Ramos (cell line): ENCODE data around the gene EPN3.

Experiments
- in situ Hi-C: fragments of 300-500 bp; cut with MboI; formaldehyde crosslinking; loops from one replicate; pipeline ENCODE4 v1.14.3; 2022; ENCODE audit warnings: low sequenced_read_pairs; ENCODE audit not compliant: unreplicated experiment

The EPN3 gene

GRCh38 chr17:50508573-50509460 lies 23.7 kb upstream of the EPN3 start:
- in situ Hi-C loops = no loop called here

GRCh38 chr17:50511058-50511457 lies 21.5 kb upstream of the EPN3 start:
- in situ Hi-C loops = no loop called here

GRCh38 chr17:50513495-50513894 lies 19.0 kb upstream of the EPN3 start:
- in situ Hi-C loops = no loop called here

- in situ Hi-C loops = no loop called here
Measured at GRCh38 chr17:50514388-50514787, 18.1 kb upstream of the EPN3 start.

- in situ Hi-C loops = no loop called here
Measured at GRCh38 chr17:50514936-50515702, 17.4 kb upstream of the EPN3 start.

- in situ Hi-C loops = no loop called here
Measured at GRCh38 chr17:50517011-50517410, 15.5 kb upstream of the EPN3 start.

- in situ Hi-C loops = no loop called here
Measured at GRCh38 chr17:50517504-50518383, 14.8 kb upstream of the EPN3 start.

GRCh38 chr17:50518384-50519023 lies 14.0 kb upstream of the EPN3 start:
- in situ Hi-C loops = no loop called here

- in situ Hi-C loops = no loop called here
Measured at GRCh38 chr17:50519141-50519834, 13.2 kb upstream of the EPN3 start.

GRCh38 chr17:50520483-50520882 lies 12.1 kb upstream of the EPN3 start:
- in situ Hi-C loops = no loop called here

GRCh38 chr17:50521514-50521913 lies 11.0 kb upstream of the EPN3 start:
- in situ Hi-C loops = no loop called here

- in situ Hi-C loops = no loop called here
Measured at GRCh38 chr17:50522766-50523165, 9.8 kb upstream of the EPN3 start.

GRCh38 chr17:50523208-50523607 lies 9.3 kb upstream of the EPN3 start:
- in situ Hi-C loops = no loop called here

GRCh38 chr17:50524838-50525237 lies 7.7 kb upstream of the EPN3 start:
- in situ Hi-C loops = no loop called here

GRCh38 chr17:50527155-50527762 lies 5.3 kb upstream of the EPN3 start:
- in situ Hi-C loops = no loop called here

GRCh38 chr17:50527949-50528474 lies 4.5 kb upstream of the EPN3 start:
- in situ Hi-C loops = no loop called here

- in situ Hi-C loops = no loop called here
Measured at GRCh38 chr17:50529849-50530248, 2.7 kb upstream of the EPN3 start.

GRCh38 chr17:50531428-50532025 lies 1.0 kb upstream of the EPN3 start:
- in situ Hi-C loops = no loop called here
